Measurements from ENCODE around the gene EMC9. TPM values are rescaled to one million over a fixed set of nuclear protein-coding genes. Genes with fewer than 3 reads are reported as not detected.

Gene EMC9
- total RNA-seq, 1 donor from 2014 or later: 23.8 TPM

GRCh38 chr14:24129410-24129998 is 11.9 kb downstream of the EMC9 start:
- no peak overlapping the region for H3K27ac ChIP-seq
- TF ChIP-seq CTCF (IDR thresholded peaks at IDR 0.05) (no peak), POLR2AphosphoS5 (IDR thresholded peaks at IDR 0.05; ENCODE audit: insufficient read depth in 1 of 2, low read depth in 1 of 2) (no peak), POLR2A (IDR thresholded peaks at IDR 0.05) (no peak)
- H3K4me3 ChIP-seq: no peak overlapping the region
- DNase-seq (ENCODE audit: extremely low spot score in 2 of 2): no peak
- H3K27me3 ChIP-seq: no peaks in the 10 kb centered on the region
- no peaks in the 10 kb centered on the region for H3K4me1 ChIP-seq
- no peaks in the 10 kb centered on the region for H3K9me3 ChIP-seq
- intact Hi-C loops (cut with DNase I): no loop called here
- H3K36me3 ChIP-seq: no peaks in the 10 kb centered on the region

GRCh38 chr14:24127673-24128072 is 13.7 kb downstream of the EMC9 start:
- peaks cover 0 to 10% of the 10 kb centered on the region in 2 donors for H3K36me3 ChIP-seq
- no peak overlapping the region for H3K27ac ChIP-seq
- H3K27me3 ChIP-seq: no peaks in the 10 kb centered on the region
- TF ChIP-seq POLR2A (IDR thresholded peaks at IDR 0.05): no peak
- TF ChIP-seq POLR2AphosphoS5 (IDR thresholded peaks at IDR 0.05; ENCODE audit: insufficient read depth in 1 of 2, low read depth in 1 of 2): no peak
- TF ChIP-seq CTCF (IDR thresholded peaks at IDR 0.05): no peak
- intact Hi-C loops (cut with DNase I): no loop called here
- H3K9me3 ChIP-seq: no peaks in the 10 kb centered on the region
- no peak for DNase-seq (ENCODE audit: extremely low spot score in 2 of 2)
- H3K4me3 ChIP-seq: no peak overlapping the region
- no peaks in the 10 kb centered on the region for H3K4me1 ChIP-seq

- H3K36me3 ChIP-seq: peaks cover 0 to 18% of the 10 kb centered on the region in 2 donors
- no peak overlapping the region for H3K4me3 ChIP-seq
- H3K27ac ChIP-seq: no peak overlapping the region
- no peak for TF ChIP-seq CTCF (IDR thresholded peaks at IDR 0.05)
- no peak for TF ChIP-seq POLR2AphosphoS5 (IDR thresholded peaks at IDR 0.05; ENCODE audit: insufficient read depth in 1 of 2, low read depth in 1 of 2)
- TF ChIP-seq POLR2A (IDR thresholded peaks at IDR 0.05): no peak
- no peaks in the 10 kb centered on the region for H3K9me3 ChIP-seq
- H3K4me1 ChIP-seq: no peaks in the 10 kb centered on the region
- no peaks in the 10 kb centered on the region for H3K27me3 ChIP-seq
- intact Hi-C loops (cut with DNase I): no loop called here
- no peak for DNase-seq (ENCODE audit: extremely low spot score in 2 of 2)
Measured at GRCh38 chr14:24126939-24127338, 14.5 kb downstream of the EMC9 start.

DNA sequence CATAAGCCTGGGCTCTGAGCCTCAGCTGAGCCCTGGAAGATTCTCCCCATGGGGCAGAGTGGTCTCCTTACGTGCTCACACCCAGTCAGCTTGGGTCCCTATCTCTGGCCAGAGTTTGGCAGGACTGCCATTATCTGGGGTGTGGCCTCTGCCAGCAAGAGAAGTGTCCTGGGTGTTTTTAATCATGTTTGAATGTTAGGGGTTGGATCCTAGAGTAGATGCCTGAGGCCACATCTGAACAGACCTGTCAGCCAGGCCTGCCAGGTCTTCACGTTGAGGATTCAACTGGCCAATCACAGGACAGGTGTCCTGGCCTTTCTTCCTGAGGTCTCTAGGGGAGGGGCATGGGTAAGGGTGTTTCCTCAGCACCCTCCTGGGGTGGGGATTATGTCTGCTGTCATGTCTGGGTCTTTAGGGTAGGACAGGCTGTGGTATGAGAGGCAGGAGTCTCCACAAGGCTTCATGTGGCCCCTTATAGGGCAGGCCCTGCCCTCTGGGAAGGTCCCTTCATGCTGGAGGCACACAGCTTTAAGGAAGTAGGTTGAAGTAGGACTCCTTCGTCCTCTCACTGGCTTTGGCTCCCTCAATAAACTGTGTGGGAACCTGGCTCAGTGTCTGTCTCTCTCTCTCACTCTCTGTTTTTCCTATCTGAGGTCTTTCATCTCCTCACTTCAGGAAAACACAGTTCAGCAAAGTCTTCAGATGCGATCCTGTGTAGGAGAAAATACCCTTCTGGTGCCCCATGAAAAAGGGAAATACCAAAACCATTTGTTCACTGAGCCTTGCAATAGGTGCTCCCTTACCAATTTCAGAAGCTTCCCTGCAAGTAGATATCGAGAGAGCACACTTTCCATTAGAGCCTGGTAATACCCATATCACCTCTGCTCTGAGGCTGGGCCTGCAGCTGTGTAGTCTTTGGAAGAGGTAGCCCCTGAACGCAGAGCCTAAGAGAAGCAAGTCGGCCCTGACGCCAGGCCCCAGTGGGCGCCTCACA is 17.7 kb downstream of the EMC9 start:
- no peak overlapping the region for H3K27ac ChIP-seq
- H3K9me3 ChIP-seq: no peaks in the 10 kb centered on the region
- no peaks in the 10 kb centered on the region for H3K4me1 ChIP-seq
- intact Hi-C loops (cut with DNase I): no loop called here
- no peak overlapping the region for H3K4me3 ChIP-seq
- no peaks in the 10 kb centered on the region for H3K27me3 ChIP-seq
- TF ChIP-seq CTCF (IDR thresholded peaks at IDR 0.05) (no peak), POLR2AphosphoS5 (IDR thresholded peaks at IDR 0.05; ENCODE audit: insufficient read depth in 1 of 2, low read depth in 1 of 2) (no peak), POLR2A (IDR thresholded peaks at IDR 0.05) (no peak)
- no peak for DNase-seq (ENCODE audit: extremely low spot score in 2 of 2)
- peaks cover 0 to 43% of the 10 kb centered on the region in 2 donors for H3K36me3 ChIP-seq

All from vagina (tissue), 2 donors.